OCI-M2 (cell line): ENCODE data around the gene NACC2.

ENCODE experiments used
- DNase-seq: peaks from one replicate; lab custom pipeline; 2025; ENCODE audit not compliant: unreplicated experiment; lab: John Stamatoyannopoulos, UW

The NACC2 gene

GRCh38 chr9:136095070-136096058 lies at the start of gene NACC2:
TSS of gene NACC2 (minus strand) at chr9:136095289. CDS start at chr9:136050521, 44,768 bp downstream.
- DNase-seq = no peak

GRCh38 chr9:136144450-136144849 lies 49.4 kb upstream of the NACC2 start:
- DNase-seq = no peak

GRCh38 chr9:136143215-136144001 lies 48.3 kb upstream of the NACC2 start:
- DNase-seq = no peak

- DNase-seq = no peak
Measured at GRCh38 chr9:136142859-136143214, 47.7 kb upstream of the NACC2 start.

- no peak for DNase-seq
Measured at GRCh38 chr9:136142414-136142796, 47.3 kb upstream of the NACC2 start.

- DNase-seq = no peak
Measured at GRCh38 chr9:136141682-136142413, 46.8 kb upstream of the NACC2 start.

GRCh38 chr9:136140966-136141365 lies 45.9 kb upstream of the NACC2 start:
- DNase-seq = no peak

- no peak for DNase-seq
Measured at GRCh38 chr9:136140046-136140445, 45.0 kb upstream of the NACC2 start.

GRCh38 chr9:136138566-136138965 lies 43.5 kb upstream of the NACC2 start:
- DNase-seq = no peak

GRCh38 chr9:136137321-136138265 lies 42.5 kb upstream of the NACC2 start:
- DNase-seq = no peak

- no peak for DNase-seq
Measured at GRCh38 chr9:136136127-136136925, 41.2 kb upstream of the NACC2 start.

GRCh38 chr9:136135326-136136126 lies 40.4 kb upstream of the NACC2 start:
- no peak for DNase-seq

- no peak for DNase-seq
Measured at GRCh38 chr9:136133959-136134484, 38.9 kb upstream of the NACC2 start.

GRCh38 chr9:136133191-136133958 lies 38.3 kb upstream of the NACC2 start:
- no peak for DNase-seq

GRCh38 chr9:136132512-136133050 lies 37.5 kb upstream of the NACC2 start:
- no peak for DNase-seq

GRCh38 chr9:136131629-136132511 lies 36.8 kb upstream of the NACC2 start:
- DNase-seq = no peak
